GM12878 (cell line): ENCODE measurements around the gene STXBP2.

Source experiments
- DPF2 ChIP-seq: fragments of 450-650 bp; IDR thresholded peaks from 2 replicates; pipeline ENCODE4 v1.6.1; 2017; ENCODE audit warnings: mild to moderate bottlenecking
- ESRRA ChIP-seq: IDR thresholded peaks from 2 replicates; pipeline ENCODE4 v1.6.1; 2012; ENCODE audit warnings: mild to moderate bottlenecking, low read length, improper control_type of control experiment
- GATAD2B ChIP-seq: fragments of 450-650 bp; conservative IDR thresholded peaks from 2 replicates; pipeline ENCODE4 v1.6.1; 2017; ENCODE audit warnings: low read depth, mild to moderate bottlenecking, moderate library complexity
- NR2C2 ChIP-seq: IDR thresholded peaks from 2 replicates; pipeline ENCODE4 v1.6.1; 2011; ENCODE audit warnings: borderline replicate concordance, low read depth; ENCODE audit not compliant: control insufficient read depth, insufficient read length
- RFX5 ChIP-seq: IDR thresholded peaks from 2 replicates; pipeline ENCODE4 v1.6.1; 2011; ENCODE audit warnings: low read depth, low read length, improper control_type of control experiment
- RUNX3 ChIP-seq: IDR thresholded peaks from 2 replicates; pipeline ENCODE4 v1.6.1; 2012; ENCODE audit warnings: low read length, inconsistent platforms
- TF ChIP-seq, protein P1 (sequence below), 3 experiments: IDR thresholded peaks in 2 of 3; conservative IDR thresholded peaks in 1 of 3; 2 replicates each; pipeline ENCODE4 v1.5.1; 2011; ENCODE audit warnings: low read depth in 3 of 3, low read length in 3 of 3, mild to moderate bottlenecking in 3 of 3, control low read depth in 2 of 3, moderate library complexity in 2 of 3, inconsistent platforms in 1 of 3, mixed read lengths in 1 of 3; ENCODE audit not compliant: control insufficient read depth in 2 of 3, insufficient read depth in 1 of 3; ENCODE audit errors: extremely low read depth in 1 of 3

DNA sequence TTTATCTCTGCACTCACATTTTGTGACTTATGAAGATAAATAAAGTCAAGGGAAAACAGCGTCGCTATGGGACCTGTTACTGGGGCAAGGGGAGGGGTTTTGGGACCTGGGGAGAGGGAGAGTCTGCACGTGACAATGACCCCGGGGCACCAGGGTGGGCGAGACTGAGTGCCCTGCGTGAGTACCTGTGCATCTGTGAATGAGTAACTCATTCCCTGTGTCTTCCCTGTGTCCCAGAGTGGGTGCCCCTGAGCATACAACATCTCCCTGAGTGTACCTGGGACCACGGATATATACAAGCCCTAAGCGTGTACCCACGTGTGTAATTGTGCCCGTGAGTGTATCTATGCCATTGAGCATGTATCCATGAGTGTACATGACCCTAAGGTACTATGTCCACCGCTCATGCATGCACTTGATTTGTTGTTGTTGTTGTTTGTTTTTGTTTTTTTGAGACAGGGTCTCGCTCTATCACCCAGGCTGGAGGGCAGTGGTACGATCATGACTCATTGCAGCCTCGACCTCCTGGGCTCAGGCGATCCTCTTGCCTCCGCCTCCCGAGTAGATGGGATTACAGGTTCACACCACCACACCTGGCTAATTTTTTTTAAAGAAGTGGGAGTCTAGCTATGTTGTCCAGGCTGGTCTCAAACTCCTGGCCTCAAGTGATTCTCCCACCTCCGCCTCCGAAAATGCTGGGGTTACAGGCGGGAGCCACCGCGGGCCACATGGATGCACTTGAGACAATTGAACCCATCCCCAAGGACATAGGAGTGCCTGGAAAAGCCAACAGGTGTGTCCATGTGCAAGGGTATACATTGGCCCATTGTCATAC, 43.1 kb downstream of the STXBP2 start:
- TF ChIP-seq, protein P1, sequence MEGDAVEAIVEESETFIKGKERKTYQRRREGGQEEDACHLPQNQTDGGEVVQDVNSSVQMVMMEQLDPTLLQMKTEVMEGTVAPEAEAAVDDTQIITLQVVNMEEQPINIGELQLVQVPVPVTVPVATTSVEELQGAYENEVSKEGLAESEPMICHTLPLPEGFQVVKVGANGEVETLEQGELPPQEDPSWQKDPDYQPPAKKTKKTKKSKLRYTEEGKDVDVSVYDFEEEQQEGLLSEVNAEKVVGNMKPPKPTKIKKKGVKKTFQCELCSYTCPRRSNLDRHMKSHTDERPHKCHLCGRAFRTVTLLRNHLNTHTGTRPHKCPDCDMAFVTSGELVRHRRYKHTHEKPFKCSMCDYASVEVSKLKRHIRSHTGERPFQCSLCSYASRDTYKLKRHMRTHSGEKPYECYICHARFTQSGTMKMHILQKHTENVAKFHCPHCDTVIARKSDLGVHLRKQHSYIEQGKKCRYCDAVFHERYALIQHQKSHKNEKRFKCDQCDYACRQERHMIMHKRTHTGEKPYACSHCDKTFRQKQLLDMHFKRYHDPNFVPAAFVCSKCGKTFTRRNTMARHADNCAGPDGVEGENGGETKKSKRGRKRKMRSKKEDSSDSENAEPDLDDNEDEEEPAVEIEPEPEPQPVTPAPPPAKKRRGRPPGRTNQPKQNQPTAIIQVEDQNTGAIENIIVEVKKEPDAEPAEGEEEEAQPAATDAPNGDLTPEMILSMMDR (IDR thresholded peaks at IDR 0.05 in 2 of 3, conservative IDR thresholded peaks at IDR 0.05 in 1 of 3; ENCODE audit: control insufficient read depth in 2 of 3, extremely low read depth in 1 of 3, insufficient read depth in 1 of 3, low read depth in 3 of 3, low read length in 3 of 3): no peak
- TF ChIP-seq ESRRA: no peak
- TF ChIP-seq RUNX3: no peak
- TF ChIP-seq NR2C2: no peak
- no peak for TF ChIP-seq GATAD2B
- no peak for TF ChIP-seq DPF2
- TF ChIP-seq RFX5: no peak
